Brain microvascular endothelial cell (primary cell): ENCODE measurements around the gene VPS50.

Source experiments
- DNase-seq: peaks from one replicate; pipeline ENCODE4 v3.0.0-alpha.2; 2020
- H3K27ac ChIP-seq: fragments of 250-450 bp; sonication (Bioruptor Pico); 2 replicates; pipeline ENCODE4 v1.5.1; 2020; ENCODE audit warnings: mild to moderate bottlenecking, moderate library complexity
- H3K27me3 ChIP-seq: fragments of 250-450 bp; sonication (Bioruptor Pico); replicated peaks from 2 replicates; pipeline ENCODE4 v1.5.1; 2020; ENCODE audit warnings: mild to moderate bottlenecking
- H3K36me3 ChIP-seq: fragments of 250-450 bp; sonication (Bioruptor Pico); replicated peaks from 2 replicates; pipeline ENCODE4 v1.5.1; 2020; ENCODE audit warnings: mild to moderate bottlenecking
- H3K4me3 ChIP-seq: 2 replicates; pipeline ENCODE4 v1.5.1; 2011; ENCODE audit warnings: low read depth, mild to moderate bottlenecking, control low read depth, low read length, moderate library complexity
- CTCF ChIP-seq: IDR thresholded peaks from 2 replicates; pipeline ENCODE4 v1.5.1; 2011; ENCODE audit warnings: low read depth, mild to moderate bottlenecking, moderate library complexity, low read length, control low read depth, inconsistent platforms; ENCODE audit errors: missing control alignments
- in situ Hi-C: cut with HindIII; loops from 2 replicates; pipeline ENCODE4 v1.10.0; 2017; ENCODE audit warnings: low sequenced_read_pairs, low pct_ligation_motif_present

Gene VPS50

GRCh38 chr7:93392984-93393383, 160.8 kb downstream of the VPS50 start:
- in situ Hi-C loops, result no loop called here
- H3K27ac ChIP-seq, result no peak overlapping the region
- no peak overlapping the region for H3K4me3 ChIP-seq
- no peaks in the 10 kb centered on the region for H3K36me3 ChIP-seq
- no peak for TF ChIP-seq CTCF
- DNase-seq, result no peak
- no peaks in the 10 kb centered on the region for H3K27me3 ChIP-seq

DNA sequence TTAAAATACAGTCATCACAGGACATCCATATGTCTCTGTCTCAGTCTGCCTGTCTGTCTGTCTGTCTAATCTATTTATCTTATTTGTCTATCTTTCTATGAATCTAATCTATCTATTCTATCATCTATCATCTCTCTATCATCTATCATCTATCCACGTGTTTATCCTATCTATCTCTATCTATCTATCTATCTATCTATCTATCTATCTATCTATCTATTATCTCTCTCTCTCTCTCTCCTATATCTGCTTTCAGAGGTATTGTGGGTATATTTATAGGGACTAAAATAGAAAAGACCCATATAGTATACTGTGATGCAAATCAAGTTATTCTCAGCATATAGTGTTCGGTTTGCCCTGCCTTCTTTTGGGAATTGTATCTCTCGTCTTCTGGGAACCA, 167.5 kb downstream of the VPS50 start:
- in situ Hi-C loops, result no loop called here
- H3K27ac ChIP-seq, result no peak overlapping the region
- peaks cover 2% of the 10 kb centered on the region for H3K27me3 ChIP-seq
- no peaks in the 10 kb centered on the region for H3K36me3 ChIP-seq
- DNase-seq, result no peak
- no peak overlapping the region for H3K4me3 ChIP-seq
- TF ChIP-seq CTCF, result no peak

- no peaks in the 10 kb centered on the region for H3K36me3 ChIP-seq
- H3K27ac ChIP-seq, result no peak overlapping the region
- H3K27me3 ChIP-seq, result peaks cover 2% of the 10 kb centered on the region
- in situ Hi-C loops, result no loop called here
- DNase-seq, result no peak
- H3K4me3 ChIP-seq, result no peak overlapping the region
- TF ChIP-seq CTCF, result no peak
Observed at GRCh38 chr7:93402944-93403343, 170.8 kb downstream of the VPS50 start.

- no peak overlapping the region for H3K4me3 ChIP-seq
- no peak for DNase-seq
- H3K27ac ChIP-seq, result no peak overlapping the region
- H3K27me3 ChIP-seq, result no peaks in the 10 kb centered on the region
- TF ChIP-seq CTCF, result no peak
- in situ Hi-C loops, result no loop called here
- H3K36me3 ChIP-seq, result no peaks in the 10 kb centered on the region
Observed at GRCh38 chr7:93407239-93407638, 175.1 kb downstream of the VPS50 start.

DNA sequence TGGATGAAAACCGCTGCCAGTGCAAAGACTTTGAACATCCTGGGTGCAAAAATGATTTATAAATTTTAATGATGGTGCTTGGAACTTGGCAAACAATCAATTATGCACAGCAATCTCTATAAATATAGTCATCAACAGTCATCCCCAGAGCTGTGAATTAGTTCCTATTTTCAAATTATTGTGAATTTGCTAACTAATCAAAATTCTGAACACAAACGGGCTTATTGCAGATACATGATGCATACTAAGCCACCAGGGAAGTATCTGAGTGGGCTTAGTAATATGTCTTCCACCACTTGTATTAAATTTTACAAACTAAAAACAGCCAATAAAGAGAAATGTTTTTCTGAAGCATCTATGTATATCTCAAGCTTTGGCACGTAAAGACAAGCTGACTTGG, 177.2 kb downstream of the VPS50 start:
- no peak for DNase-seq
- H3K36me3 ChIP-seq, result no peaks in the 10 kb centered on the region
- in situ Hi-C loops, result no loop called here
- no peaks in the 10 kb centered on the region for H3K27me3 ChIP-seq
- H3K4me3 ChIP-seq, result no peak overlapping the region
- no peak overlapping the region for H3K27ac ChIP-seq
- no peak for TF ChIP-seq CTCF
